OCI-LY7 (cell line): Measurements from ENCODE around the gene PLS3.

Experiments used
- EZH2phosphoT487 ChIP-seq: fragments of 200-600 bp; sonication (generic); IDR thresholded peaks from 2 replicates; pipeline ENCODE4 v1.6.1; 2018; ENCODE audit warnings: low read depth, borderline replicate concordance, mild to moderate bottlenecking, mixed run types, antibody characterized with exemption, low read length, moderate library complexity, mixed read lengths
- TF ChIP-seq, protein P1 (sequence below): fragments of 200-600 bp; sonication (generic); conservative IDR thresholded peaks from 2 replicates; pipeline ENCODE4 v1.5.1; 2014; ENCODE audit warnings: mild to moderate bottlenecking, antibody characterized with exemption, low read length, moderate library complexity, mixed read lengths

DNA sequence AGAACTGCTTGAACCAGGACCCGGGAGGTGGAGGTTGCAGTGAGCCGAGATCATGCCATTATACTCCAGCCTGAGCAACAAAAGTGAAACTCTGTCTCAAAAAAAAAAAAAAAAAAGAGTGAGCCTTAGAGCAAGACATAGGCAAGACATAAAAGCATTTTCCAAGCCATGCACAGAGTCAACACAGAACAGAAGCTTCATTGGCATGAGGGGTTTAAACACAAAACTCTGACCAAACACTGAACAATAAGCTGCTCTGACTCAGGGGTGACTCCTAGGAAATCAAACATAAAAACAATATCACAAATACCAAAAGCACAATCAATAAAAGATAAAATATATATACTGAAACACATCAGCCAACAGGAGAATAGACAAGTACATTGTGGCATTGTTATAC, 136.8 kb downstream of the PLS3 start:
- TF ChIP-seq, protein P1, sequence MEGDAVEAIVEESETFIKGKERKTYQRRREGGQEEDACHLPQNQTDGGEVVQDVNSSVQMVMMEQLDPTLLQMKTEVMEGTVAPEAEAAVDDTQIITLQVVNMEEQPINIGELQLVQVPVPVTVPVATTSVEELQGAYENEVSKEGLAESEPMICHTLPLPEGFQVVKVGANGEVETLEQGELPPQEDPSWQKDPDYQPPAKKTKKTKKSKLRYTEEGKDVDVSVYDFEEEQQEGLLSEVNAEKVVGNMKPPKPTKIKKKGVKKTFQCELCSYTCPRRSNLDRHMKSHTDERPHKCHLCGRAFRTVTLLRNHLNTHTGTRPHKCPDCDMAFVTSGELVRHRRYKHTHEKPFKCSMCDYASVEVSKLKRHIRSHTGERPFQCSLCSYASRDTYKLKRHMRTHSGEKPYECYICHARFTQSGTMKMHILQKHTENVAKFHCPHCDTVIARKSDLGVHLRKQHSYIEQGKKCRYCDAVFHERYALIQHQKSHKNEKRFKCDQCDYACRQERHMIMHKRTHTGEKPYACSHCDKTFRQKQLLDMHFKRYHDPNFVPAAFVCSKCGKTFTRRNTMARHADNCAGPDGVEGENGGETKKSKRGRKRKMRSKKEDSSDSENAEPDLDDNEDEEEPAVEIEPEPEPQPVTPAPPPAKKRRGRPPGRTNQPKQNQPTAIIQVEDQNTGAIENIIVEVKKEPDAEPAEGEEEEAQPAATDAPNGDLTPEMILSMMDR = no peak
- TF ChIP-seq EZH2phosphoT487 = no peak
